Measurements from ENCODE around the gene REEP5. TPM values are rescaled to one million over a fixed set of nuclear protein-coding genes. Genes with fewer than 3 reads are reported as not detected.

The REEP5 gene
- total RNA-seq, 4 donors from 2014 or later = 169 to 300 (median 231) TPM

GRCh38 chr5:112923988-112924387 lies 2.0 kb upstream of the REEP5 start:
- TF ChIP-seq POLR2A (IDR thresholded peaks at IDR 0.05) (no peak), CTCF (IDR thresholded peaks at IDR 0.05) (no peak)
- intact Hi-C loops (cut with DNase I) = loop anchor here (5.0 to 10.0 kb wide), 2 partner anchors 67 to 369 kb away; no protein-coding TSS in a partner anchor
- H3K4me1 ChIP-seq = peaks cover 19 to 23% of the 10 kb centered on the region in 2 donors
- no peak overlapping the region for H3K4me3 ChIP-seq (replicated peaks in 1 of 3)
- H3K27me3 ChIP-seq = no peaks in the 10 kb centered on the region
- WGBS, 2 donors = 89 to 92% methylated on average over 6 of the region's 6 CpGs
- no peaks in the 10 kb centered on the region for H3K9me3 ChIP-seq
- no peaks in the 10 kb centered on the region for H3K36me3 ChIP-seq
- no peak overlapping the region for H3K27ac ChIP-seq
- DNase-seq = no peak

- Histone ChIP-seq H3K36me3 (no peaks in the 10 kb centered on the region), H3K27me3 (no peaks in the 10 kb centered on the region), H3K4me1 (peaks cover 26 to 29% of the 10 kb centered on the region in 2 donors), H3K27ac (no peak overlapping the region), H3K4me3 (replicated peaks in 1 of 3) (no peak overlapping the region), H3K9me3 (no peaks in the 10 kb centered on the region)
- DNase-seq = no peak
- intact Hi-C loops (cut with DNase I) = loop anchor here (5.0 to 10.0 kb wide), 2 partner anchors 66 to 369 kb away; no protein-coding TSS in a partner anchor
- WGBS, 2 donors = 65 to 67% methylated on average over 6 of the region's 6 CpGs
- TF ChIP-seq POLR2A (IDR thresholded peaks at IDR 0.05) (no peak), CTCF (IDR thresholded peaks at IDR 0.05) (no peak)
Measured at GRCh38 chr5:112923148-112923917, 1.3 kb upstream of the REEP5 start.

- WGBS, 2 donors = 0% methylated on average over 24 to 37 of the region's 68 CpGs
- peaks cover 47 to 50% of the 10 kb centered on the region in 2 donors for H3K4me1 ChIP-seq
- peak; percentile 81 to 82 for DNase-seq
Measured at GRCh38 chr5:112921026-112921832, 798 bp downstream of the REEP5 start.

GRCh38 chr5:112919972-112920371 lies 2.1 kb downstream of the REEP5 start:
- Histone ChIP-seq H3K4me1 (peaks cover 53 to 58% of the 10 kb centered on the region in 2 donors), H3K4me3 (replicated peaks in 1 of 3) (no peak overlapping the region), H3K27me3 (no peaks in the 10 kb centered on the region), H3K36me3 (no peaks in the 10 kb centered on the region), H3K27ac (peak overlapping the region; percentile 94 to 98 (median 95)), H3K9me3 (no peaks in the 10 kb centered on the region)
- DNase-seq = no peak
- WGBS, 2 donors = 69 to 70% methylated on average over 6 of the region's 6 CpGs
- TF ChIP-seq CTCF (IDR thresholded peaks at IDR 0.05) (no peak), POLR2A (IDR thresholded peaks at IDR 0.05) (no peak)
- intact Hi-C loops (cut with DNase I) = loop anchor here (5.0 to 10.0 kb wide), 2 partner anchors 63 to 365 kb away; no protein-coding TSS in a partner anchor

More at GRCh38 chr5:112921026-112921832, 798 bp downstream of the REEP5 start:
- Histone ChIP-seq H3K9me3 (no peaks in the 10 kb centered on the region), H3K36me3 (no peaks in the 10 kb centered on the region), H3K27me3 (no peaks in the 10 kb centered on the region), H3K27ac (peak overlapping the region; percentile 94 to 98 (median 95)), H3K4me3 (replicated peaks in 1 of 3) (peak overlapping the region; percentile 76 to 93 (median 87))
- TF ChIP-seq POLR2A (IDR thresholded peaks at IDR 0.05) (peak in 1 of 2 donors; percentile 62), CTCF (IDR thresholded peaks at IDR 0.05) (peak in 1 of 6 experiments; percentile 4)
- intact Hi-C loops (cut with DNase I) = loop anchor here (5.0 to 10.0 kb wide), 2 partner anchors 64 to 366 kb away; no protein-coding TSS in a partner anchor

All from thyroid gland (tissue), 4 donors.